Measurements from ENCODE around the gene RARB. TPM values are rescaled to one million over a fixed set of nuclear protein-coding genes. Genes with fewer than 3 reads are reported as not detected.

RARB gene
- total RNA-seq, 2 experiments from 2014 or later = not detected

DNA sequence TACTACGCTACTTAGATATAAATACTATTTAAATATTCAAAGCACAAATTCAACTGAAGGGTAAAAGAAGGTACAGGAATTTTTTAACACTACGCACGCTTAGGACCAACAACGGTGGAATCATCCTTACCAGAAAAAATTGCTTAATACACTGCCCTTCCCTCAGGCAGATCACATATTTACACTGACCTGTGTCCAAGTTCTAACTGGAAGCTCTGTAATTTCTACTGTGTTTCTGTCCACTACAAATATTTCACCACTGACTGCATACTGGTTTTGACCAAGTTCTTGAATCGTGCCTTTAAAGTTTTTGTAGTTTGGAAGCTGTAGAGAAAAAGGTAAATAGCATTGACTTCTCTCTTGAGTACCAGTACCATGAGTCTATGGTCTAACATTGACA lies 192.4 kb downstream of the RARB start:
- no peaks in the 10 kb centered on the region for H3K4me1 Mint-ChIP-seq (ENCODE audit: low read depth)
- ChIA-PET CTCF (interaction anchor here (1.3 kb wide), 1 partner anchor 28 kb away, joined by 4 read pairs; no protein-coding TSS in a partner anchor), POLR2A (no interaction called here)
- H3K27ac Mint-ChIP-seq = no peak overlapping the region
- no peaks in the 10 kb centered on the region for H3K27me3 Mint-ChIP-seq (ENCODE audit: low read depth)
- DNase-seq (no peak), ATAC-seq (no peak)
- H3K9me3 Mint-ChIP-seq (ENCODE audit: insufficient read depth) = no peaks in the 10 kb centered on the region
- H3K4me3 Mint-ChIP-seq = no peak overlapping the region
- peaks cover 52% of the 10 kb centered on the region for H3K36me3 Mint-ChIP-seq (ENCODE audit: low read depth)

DNA sequence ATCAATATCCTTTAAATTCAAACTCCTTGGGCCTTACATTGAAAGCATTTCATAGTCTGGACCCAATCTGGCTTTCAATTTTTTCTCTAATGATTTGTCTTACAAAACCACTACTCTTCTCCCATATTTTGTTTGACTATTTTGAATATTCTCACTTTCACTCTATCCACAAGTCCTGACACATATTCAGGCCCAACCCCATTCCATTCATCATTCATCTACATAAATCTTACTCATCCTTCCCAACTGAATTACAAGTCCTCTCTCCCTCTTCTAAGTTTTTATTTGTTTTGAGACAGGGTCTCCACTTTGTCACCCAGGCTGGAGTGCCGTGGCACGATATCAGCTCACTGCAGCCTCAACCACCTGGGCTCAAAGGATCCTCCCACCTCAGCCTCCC lies 193.0 kb downstream of the RARB start:
- Mint-ChIP-seq H3K27ac (no peak overlapping the region), H3K27me3 (ENCODE audit: low read depth) (no peaks in the 10 kb centered on the region), H3K4me1 (ENCODE audit: low read depth) (no peaks in the 10 kb centered on the region), H3K9me3 (ENCODE audit: insufficient read depth) (no peaks in the 10 kb centered on the region), H3K36me3 (ENCODE audit: low read depth) (peaks cover 56% of the 10 kb centered on the region), H3K4me3 (no peak overlapping the region)
- CTCF ChIA-PET = interaction anchor here (1.3 kb wide), 1 partner anchor 27 kb away, joined by 4 read pairs; no protein-coding TSS in a partner anchor
- no peak for ATAC-seq
- POLR2A ChIA-PET = no interaction called here
- no peak for DNase-seq

DNA sequence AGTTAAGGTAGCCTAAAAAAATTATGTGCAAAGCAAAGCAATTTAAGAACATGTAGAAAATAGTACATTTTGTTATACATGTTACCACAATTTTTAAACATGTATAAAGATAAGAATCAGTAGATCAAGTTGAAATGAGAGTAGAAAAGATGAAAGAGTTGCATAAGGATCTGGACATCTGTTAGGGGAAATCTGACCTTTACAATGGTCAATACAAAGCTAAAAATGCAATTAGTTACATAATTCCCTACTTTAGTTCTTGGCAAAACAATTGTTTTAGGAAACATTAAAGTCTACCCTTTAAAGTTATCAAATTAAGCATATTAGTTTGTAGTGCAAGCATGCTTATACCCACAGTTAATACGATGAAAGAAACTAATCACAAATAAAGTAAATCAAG lies 203.9 kb downstream of the RARB start:
- Mint-ChIP-seq H3K9me3 (ENCODE audit: insufficient read depth) (no peaks in the 10 kb centered on the region), H3K27ac (no peak overlapping the region), H3K27me3 (ENCODE audit: low read depth) (no peaks in the 10 kb centered on the region), H3K4me1 (ENCODE audit: low read depth) (peaks cover 7% of the 10 kb centered on the region), H3K36me3 (ENCODE audit: low read depth) (peaks cover 49% of the 10 kb centered on the region), H3K4me3 (no peak overlapping the region)
- ATAC-seq (no peak), DNase-seq (no peak)
- CTCF ChIA-PET = interaction anchor here (0.8 kb wide), 1 partner anchor 16 kb away, joined by 3 read pairs; no protein-coding TSS in a partner anchor
- POLR2A ChIA-PET = interaction anchor here (1.2 kb wide), 1 partner anchor 152 kb away, joined by 3 read pairs; the partner anchor contains the start of gene NGLY1

DNA sequence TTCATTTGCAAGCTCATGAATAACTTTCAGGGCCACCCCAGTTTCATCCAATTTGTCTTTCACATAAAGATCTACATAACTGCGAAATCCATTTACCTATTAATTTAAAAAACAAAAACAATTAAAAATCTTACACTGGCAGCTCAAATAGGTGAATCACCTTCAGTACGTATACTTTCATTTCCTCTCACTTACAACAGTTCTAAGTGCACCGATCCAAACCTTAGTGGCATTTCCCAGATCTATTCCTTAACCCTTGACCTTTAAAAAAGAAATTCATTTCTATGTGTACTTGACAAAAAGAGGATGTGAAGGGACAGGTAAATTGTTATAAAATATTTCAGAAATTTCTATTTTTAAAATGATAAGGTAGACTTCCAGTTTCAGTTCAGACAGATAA lies 205.9 kb downstream of the RARB start:
- POLR2A ChIA-PET = no interaction called here
- Mint-ChIP-seq H3K27ac (no peak overlapping the region), H3K36me3 (ENCODE audit: low read depth) (peaks cover 52% of the 10 kb centered on the region), H3K9me3 (ENCODE audit: insufficient read depth) (no peaks in the 10 kb centered on the region), H3K27me3 (ENCODE audit: low read depth) (no peaks in the 10 kb centered on the region), H3K4me1 (ENCODE audit: low read depth) (peaks cover 7% of the 10 kb centered on the region), H3K4me3 (no peak overlapping the region)
- no peak for ATAC-seq
- DNase-seq = no peak
- CTCF ChIA-PET = interaction anchor here (0.9 to 2.4 kb wide), 3 partner anchors 14 to 223 kb away, joined by 3 to 9 read pairs (median 4); no protein-coding TSS in a partner anchor

DNA sequence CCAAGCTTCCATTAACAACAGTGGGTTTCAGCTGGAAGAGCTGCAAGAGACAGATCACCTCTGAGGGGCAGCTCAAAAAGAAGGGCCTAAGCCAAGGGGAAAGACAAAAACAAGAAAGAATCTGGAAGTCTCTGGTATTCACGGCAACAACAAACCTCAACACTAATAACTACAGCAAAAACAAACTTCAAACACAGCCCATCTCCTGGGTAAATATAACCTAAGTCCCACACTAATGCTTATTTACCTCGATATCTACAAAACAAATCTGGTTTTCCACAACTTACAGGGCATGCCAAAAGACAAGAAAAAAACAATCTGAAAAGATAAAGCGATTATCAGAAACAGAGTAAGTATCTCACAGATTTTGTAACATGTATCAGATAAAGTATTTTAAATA lies 207.0 kb downstream of the RARB start:
- Mint-ChIP-seq H3K36me3 (ENCODE audit: low read depth) (peaks cover 48% of the 10 kb centered on the region), H3K4me1 (ENCODE audit: low read depth) (peaks cover 7% of the 10 kb centered on the region), H3K4me3 (no peak overlapping the region), H3K27ac (no peak overlapping the region), H3K27me3 (ENCODE audit: low read depth) (no peaks in the 10 kb centered on the region), H3K9me3 (ENCODE audit: insufficient read depth) (no peaks in the 10 kb centered on the region)
- CTCF ChIA-PET = interaction anchor here (0.8 to 2.4 kb wide), 2 partner anchors 13 to 42 kb away, joined by 3 to 9 read pairs; no protein-coding TSS in a partner anchor
- POLR2A ChIA-PET = no interaction called here
- no peak for ATAC-seq
- no peak for DNase-seq

Other genes starting within 250 kb of the RARB start
- gene TOP2B, start 236.6 kb downstream of the RARB start, total RNA-seq = 100 to 1,000 TPM; 112 to 114 TPM

Measured in activated CD8-positive, alpha-beta T cell treated with anti-CD3 and anti-CD28 coated beads, Interleukin-2, amount 10 ng/mL, durations not matched to agents 7 days and 5 days (primary cell).